ENCODE measurements around the gene PELO.

DNA sequence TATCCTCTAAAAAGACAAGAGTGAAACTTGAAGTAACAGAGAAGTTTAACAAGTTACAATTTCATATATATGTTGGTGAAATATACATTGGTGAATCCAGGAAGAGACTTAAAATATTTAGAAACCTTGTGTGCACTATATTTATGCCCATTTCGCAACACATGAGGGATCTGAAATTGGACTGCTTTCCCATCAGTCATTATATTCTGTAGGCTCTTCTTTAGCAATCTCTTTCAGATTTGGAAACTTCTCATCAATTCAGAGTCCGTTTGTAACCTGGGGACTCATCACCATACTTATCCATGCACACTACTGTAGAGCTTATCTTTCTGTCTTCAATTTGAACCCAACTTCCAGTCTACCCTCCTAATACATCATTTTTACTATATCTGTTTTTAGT, 2.1 kb downstream of the PELO start:
- TF ChIP-seq, protein P1, sequence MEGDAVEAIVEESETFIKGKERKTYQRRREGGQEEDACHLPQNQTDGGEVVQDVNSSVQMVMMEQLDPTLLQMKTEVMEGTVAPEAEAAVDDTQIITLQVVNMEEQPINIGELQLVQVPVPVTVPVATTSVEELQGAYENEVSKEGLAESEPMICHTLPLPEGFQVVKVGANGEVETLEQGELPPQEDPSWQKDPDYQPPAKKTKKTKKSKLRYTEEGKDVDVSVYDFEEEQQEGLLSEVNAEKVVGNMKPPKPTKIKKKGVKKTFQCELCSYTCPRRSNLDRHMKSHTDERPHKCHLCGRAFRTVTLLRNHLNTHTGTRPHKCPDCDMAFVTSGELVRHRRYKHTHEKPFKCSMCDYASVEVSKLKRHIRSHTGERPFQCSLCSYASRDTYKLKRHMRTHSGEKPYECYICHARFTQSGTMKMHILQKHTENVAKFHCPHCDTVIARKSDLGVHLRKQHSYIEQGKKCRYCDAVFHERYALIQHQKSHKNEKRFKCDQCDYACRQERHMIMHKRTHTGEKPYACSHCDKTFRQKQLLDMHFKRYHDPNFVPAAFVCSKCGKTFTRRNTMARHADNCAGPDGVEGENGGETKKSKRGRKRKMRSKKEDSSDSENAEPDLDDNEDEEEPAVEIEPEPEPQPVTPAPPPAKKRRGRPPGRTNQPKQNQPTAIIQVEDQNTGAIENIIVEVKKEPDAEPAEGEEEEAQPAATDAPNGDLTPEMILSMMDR (IDR thresholded peaks at IDR 0.05): no peak
- TF ChIP-seq POLR2A (IDR thresholded peaks at IDR 0.05): no peak

Data from thyroid gland (tissue), 4 donors.